Breast epithelium (tissue), 3 donors: Measurements from ENCODE around the gene SPDEF.

Experiments used
- POLR2A ChIP-seq: fragments of 450-650 bp; IDR thresholded peaks from one replicate; pipeline ENCODE4 v1.6.1; 2016; ENCODE audit warnings: antibody characterized with exemption, mild to moderate bottlenecking, moderate library complexity
- POLR2AphosphoS5 ChIP-seq, 3 donors: sonication (generic); formaldehyde crosslinking; IDR thresholded peaks; one replicate each; pipeline ENCODE4 v1.6.1; 2017; ENCODE audit warnings: antibody characterized with exemption in 3 of 3
- TF ChIP-seq, protein P1 (sequence below), 3 donors: fragments of 450-650 bp; IDR thresholded peaks; one replicate each; pipeline ENCODE4 v1.5.1; 2016 to 2017; ENCODE audit warnings: antibody characterized with exemption in 3 of 3, mild to moderate bottlenecking in 3 of 3, moderate library complexity in 3 of 3

DNA sequence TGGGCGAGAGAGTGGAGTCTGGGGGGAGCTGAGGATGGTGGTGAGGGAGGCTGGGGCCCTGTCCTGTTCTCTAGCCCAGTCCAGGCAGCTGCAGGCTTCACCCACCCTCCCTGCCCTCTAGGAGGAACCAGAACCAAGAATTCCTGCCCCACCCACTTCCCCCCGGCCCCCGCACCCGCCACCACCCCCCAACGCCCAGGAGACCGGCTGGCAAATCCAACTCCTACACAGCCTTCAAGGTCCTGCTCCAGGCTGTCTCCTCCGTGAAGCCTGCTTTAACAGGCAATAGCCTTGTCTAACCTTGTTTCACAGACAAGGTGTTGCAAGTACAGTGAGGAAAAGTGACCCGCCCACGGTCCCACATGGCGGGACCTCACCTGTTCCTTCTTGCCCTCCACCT is 2.4 kb downstream of the SPDEF start:
- no peak for TF ChIP-seq POLR2A
- TF ChIP-seq POLR2AphosphoS5 (IDR thresholded peaks at IDR 0.05): no peak
- TF ChIP-seq, protein P1, sequence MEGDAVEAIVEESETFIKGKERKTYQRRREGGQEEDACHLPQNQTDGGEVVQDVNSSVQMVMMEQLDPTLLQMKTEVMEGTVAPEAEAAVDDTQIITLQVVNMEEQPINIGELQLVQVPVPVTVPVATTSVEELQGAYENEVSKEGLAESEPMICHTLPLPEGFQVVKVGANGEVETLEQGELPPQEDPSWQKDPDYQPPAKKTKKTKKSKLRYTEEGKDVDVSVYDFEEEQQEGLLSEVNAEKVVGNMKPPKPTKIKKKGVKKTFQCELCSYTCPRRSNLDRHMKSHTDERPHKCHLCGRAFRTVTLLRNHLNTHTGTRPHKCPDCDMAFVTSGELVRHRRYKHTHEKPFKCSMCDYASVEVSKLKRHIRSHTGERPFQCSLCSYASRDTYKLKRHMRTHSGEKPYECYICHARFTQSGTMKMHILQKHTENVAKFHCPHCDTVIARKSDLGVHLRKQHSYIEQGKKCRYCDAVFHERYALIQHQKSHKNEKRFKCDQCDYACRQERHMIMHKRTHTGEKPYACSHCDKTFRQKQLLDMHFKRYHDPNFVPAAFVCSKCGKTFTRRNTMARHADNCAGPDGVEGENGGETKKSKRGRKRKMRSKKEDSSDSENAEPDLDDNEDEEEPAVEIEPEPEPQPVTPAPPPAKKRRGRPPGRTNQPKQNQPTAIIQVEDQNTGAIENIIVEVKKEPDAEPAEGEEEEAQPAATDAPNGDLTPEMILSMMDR (IDR thresholded peaks at IDR 0.05): no peak
